ENCODE measurements around the gene C5orf24. TPM values are rescaled to one million over a fixed set of nuclear protein-coding genes. Genes with fewer than 3 reads are reported as not detected.
A peak's percentile ranks its signal among the peaks of the same experiment; 100 is the strongest.

C5orf24 gene
- total and polyA plus RNA-seq, 10 of the 15 experiments (the other 5 are each of a cell fraction or from before 2014, with no cell fraction given), result 5.4 to 26.8 (median 15.6) TPM

GRCh38 chr5:134905246-134905996, 59.7 kb downstream of the C5orf24 start:
- under 1% methylated on average over 45 of the region's 54 CpGs for WGBS (ENCODE audit: insufficient coverage, insufficient replicate concordance, low lambda C conversion rate, missing lambda C conversion rate)
- FAIRE-seq, result peak; percentile 52
- in situ Hi-C loops (cut with MboI), result no loop called here
- TF ChIP-seq GABPA (IDR thresholded peaks at IDR 0.05; ENCODE audit: low read depth), result peak; percentile 34; the same call in 1 of the 2 replicates
- TF ChIP-seq SKIL (IDR thresholded peaks at IDR 0.05; ENCODE audit: low read depth, poor library complexity, severe bottlenecking), result peak; percentile 80
- TF ChIP-seq RELA (IDR thresholded peaks at IDR 0.05; ENCODE audit: borderline replicate concordance, partially characterized antibody), result no peak
- TF ChIP-seq SMARCA5 (IDR thresholded peaks at IDR 0.05), result peak; percentile 22; the same call in 1 of the 2 replicates
- peak; percentile 66 for TF ChIP-seq RELB (IDR thresholded peaks at IDR 0.05; ENCODE audit: low read depth)
- TF ChIP-seq E2F4 (IDR thresholded peaks at IDR 0.05; ENCODE audit: low read depth, low read length), result peak; percentile 64
- TF ChIP-seq NR2C1 (IDR thresholded peaks at IDR 0.05), result peak; percentile 66
- no peak for TF ChIP-seq ELK1 (IDR thresholded peaks at IDR 0.05; ENCODE audit: low read depth, low read length)
- 0 out of 2 replicates have a peak, but pooled peaks have one; percentile 78 for TF ChIP-seq FOXM1 (IDR thresholded peaks at IDR 0.05; ENCODE audit: low read depth, low read length)
- peak; percentile 28 for TF ChIP-seq MLLT1 (IDR thresholded peaks at IDR 0.05)
- peak; percentile 28; the same call in 1 of the 2 replicates for TF ChIP-seq PAX5 (IDR thresholded peaks at IDR 0.05; ENCODE audit: borderline replicate concordance, low read depth, low read length)
- TF ChIP-seq POLR2AphosphoS5 (IDR thresholded peaks at IDR 0.05; ENCODE audit: low read length), result peak; percentile 27; the same call in 1 of the 2 replicates
- no peak for TF ChIP-seq DPF2 (IDR thresholded peaks at IDR 0.05)
- TF ChIP-seq IKZF2 (IDR thresholded peaks at IDR 0.05), result peak; percentile 62 to 64

More at GRCh38 chr5:134905246-134905996, 59.7 kb downstream of the C5orf24 start:
- H3K4me2 ChIP-seq (ENCODE audit: control insufficient read depth, insufficient read depth), result peak overlapping the region; percentile 77
- H3K4me1 ChIP-seq (ENCODE audit: control insufficient read depth, insufficient read depth, low read length), result peaks cover 24% of the 10 kb centered on the region
- H3K36me3 ChIP-seq (ENCODE audit: control insufficient read depth in 2 of 2, insufficient read depth in 2 of 2, low read length in 1 of 2), result peaks cover 0 to 4% of the 10 kb centered on the region in 2 experiments; a peak in 1 of 4 replicates
- H3K27me3 ChIP-seq (replicated peaks in 1 of 2; ENCODE audit: control insufficient read depth in 2 of 2, insufficient read depth in 2 of 2, low read length in 1 of 2), result no peaks in the 10 kb centered on the region
- ChIA-PET RAD21 (ENCODE audit: unreplicated experiment) (interaction anchor here (0.6 to 3.0 kb wide), 17 partner anchors 29 to 439 kb away, joined by 3 to 16 read pairs (median 5); partner anchors contain the start of genes C5orf24, CAMLG, DDX46 and TXNDC15), CTCF (interaction anchor here (0.8 to 3.2 kb wide), 21 partner anchors 12 to 722 kb away, joined by 3 to 43 read pairs (median 5); partner anchors contain the start of genes CAMLG, DDX46, TXNDC15 and UBE2B), SMC1A (ENCODE audit: uncharacterized antibody, unreplicated experiment) (interaction anchor here (0.7 to 1.9 kb wide), 12 partner anchors 13 to 169 kb away, joined by 3 to 11 read pairs (median 4); partner anchors contain the start of genes C5orf24, CAMLG, CATSPER3 and TXNDC15), POLR2A (interaction anchor here (0.5 to 3.8 kb wide), 11 partner anchors 29 to 307 kb away, joined by 3 to 22 read pairs (median 5); partner anchors contain the start of genes CAMLG, DDX46 and TXNDC15)
- H3K9ac ChIP-seq (ENCODE audit: control insufficient read depth, insufficient read depth, low read length), result peak overlapping the region; percentile 84
- no peaks in the 10 kb centered on the region for H4K20me1 ChIP-seq (ENCODE audit: control insufficient read depth, insufficient read depth)
- no peaks in the 10 kb centered on the region for H3K9me3 ChIP-seq (replicated peaks; ENCODE audit: control insufficient read depth, insufficient read depth, low read length)
- intact Hi-C loops (cut with micrococcal nuclease; ENCODE audit: unreplicated experiment), result loop anchor here (1.0 to 10.0 kb wide), 2 partner anchors 31 to 321 kb away; partner anchors contain the start of gene TXNDC15
- ATAC-seq (peak; percentile 42), DNase-seq (ENCODE audit: low read depth, low spot score) (peak; percentile 36)
- H3K4me3 ChIP-seq, result peak overlapping the region; percentile 63
- peak overlapping the region; percentile 91 for H3K27ac ChIP-seq (ENCODE audit: control insufficient read depth, insufficient read depth)
- peaks cover 5% of the 10 kb centered on the region for H3K79me2 ChIP-seq (ENCODE audit: control insufficient read depth, insufficient read depth, low read length)
- H2AFZ ChIP-seq (ENCODE audit: control insufficient read depth, low read depth, low read length), result peak overlapping the region; percentile 79
- BruUV-seq (replicated peaks), result TSS peak; percentile 73

All from GM12878 (cell line).